Esophagus muscularis mucosa (tissue), 4 donors: Measurements from ENCODE around the gene FOXN3. TPM values are rescaled to one million over a fixed set of nuclear protein-coding genes. Genes with fewer than 3 reads are reported as not detected.

Experiments used
- DNase-seq: peaks from one replicate; pipeline ENCODE4 v3.0.0-alpha.2; 2017; ENCODE audit errors: extremely low spot score
- H3K27ac ChIP-seq, 4 donors: fragments of 200-600 bp; sonication (generic); replicated peaks in 1 of 4; 1 replicate in 3 of 4; 2 replicates in 1 of 4; pipeline ENCODE4 v1.5.1; 2016 to 2019; ENCODE audit warnings: mild to moderate bottlenecking in 1 of 4
- H3K27me3 ChIP-seq, 4 donors: fragments of 200-600 bp; sonication (generic); one replicate each; pipeline versions ENCODE4 v1.5.1 to v1.6.0; 2016 to 2019
- H3K36me3 ChIP-seq, 4 donors: fragments of 200-600 bp; sonication (generic); one replicate each; pipeline ENCODE4 v1.5.1; 2016 to 2019
- H3K4me1 ChIP-seq, 4 donors: fragments of 200-600 bp; sonication (generic); one replicate each; pipeline ENCODE4 v1.5.1; 2016 to 2019
- H3K4me3 ChIP-seq, 4 donors: fragments of 200-600 bp; sonication (generic); 1 replicate in 2 of 4; 2 replicates in 2 of 4; pipeline ENCODE4 v1.5.1; 2016 to 2019; ENCODE audit warnings: mild to moderate bottlenecking in 4 of 4, moderate library complexity in 1 of 4
- H3K9me3 ChIP-seq, 4 donors: fragments of 200-600 bp; sonication (generic); 1 replicate in 3 of 4; 2 replicates in 1 of 4; pipeline ENCODE4 v1.5.1; 2016 to 2019
- EP300 ChIP-seq: sonication (generic); formaldehyde crosslinking; IDR thresholded peaks from one replicate; pipeline ENCODE4 v1.6.1; 2017; ENCODE audit warnings: antibody characterized with exemption
- POLR2A ChIP-seq: fragments of 450-650 bp; IDR thresholded peaks from one replicate; pipeline ENCODE4 v1.6.1; 2017; ENCODE audit warnings: antibody characterized with exemption, moderate library complexity, mild to moderate bottlenecking, low read depth
- POLR2AphosphoS5 ChIP-seq, 2 donors: sonication (generic); formaldehyde crosslinking; IDR thresholded peaks; one replicate each; pipeline ENCODE4 v1.6.1; 2017; ENCODE audit warnings: antibody characterized with exemption in 2 of 2
- WGBS: methylation state at CpG from one replicate; pipeline ENCODE4 v1.1.5; 2018; 5-methylcytosine and 5-hydroxymethylcytosine counted together
- intact Hi-C: fragments of 100-400 bp; cut with DNase I; formaldehyde crosslinking; loops from one replicate; pipeline ENCODE4 v1.15.1; 2023
- total RNA-seq, 4 donors: library from RNA; depleted of rRNA; stranded (reverse); fragments of >200 nt; gene quantifications; one replicate each; pipeline versions ENCODE4 v1.1.0 to v1.2.1, GENCODE V29; 2016
- TF ChIP-seq, protein P1 (sequence below), 3 experiments: fragments of 200-600 bp in 2 of 3; fragments of 450-650 bp in 1 of 3; sonication (generic) in 2 of 3; IDR thresholded peaks; one replicate each; pipeline ENCODE4 v1.5.1; 2017 to 2019; ENCODE audit warnings: antibody characterized with exemption in 3 of 3, mild to moderate bottlenecking in 2 of 3, moderate library complexity in 1 of 3

FOXN3 gene
- total RNA-seq, 4 donors from 2014 or later, result 114 to 180 (median 145) TPM

DNA sequence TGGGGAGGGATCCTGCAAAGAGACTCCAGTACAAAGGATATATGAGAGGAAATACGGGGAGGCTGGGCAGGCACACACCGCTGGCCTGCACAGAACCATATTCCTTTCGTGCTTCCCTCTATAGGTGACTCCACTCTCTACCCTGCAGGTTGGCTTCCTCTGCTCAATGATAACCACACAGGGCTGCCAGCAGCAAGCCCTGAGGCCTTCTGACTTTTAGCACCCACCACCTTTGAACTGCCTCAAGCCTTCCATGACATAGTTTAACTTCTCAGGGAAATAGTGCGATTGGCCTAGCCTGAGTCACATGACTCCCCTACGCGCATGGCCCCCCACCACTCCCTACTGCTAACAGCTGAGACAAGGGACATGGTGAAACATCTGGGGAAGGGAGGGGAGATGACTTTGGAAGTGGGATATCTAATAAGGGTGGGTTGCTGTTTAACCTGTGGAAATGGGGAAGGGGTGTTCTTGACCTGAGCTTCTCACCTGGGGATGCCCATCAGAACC is 3.0 kb upstream of the FOXN3 start:
- intact Hi-C loops, result loop anchor here (5.0 kb wide), 3 partner anchors 197 to 497 kb away; no protein-coding TSS in a partner anchor
- Histone ChIP-seq H3K27ac (peak overlapping the region in 1 of 4 donors; percentile 95), H3K9me3 (no peaks in the 10 kb centered on the region), H3K4me3 (no peak overlapping the region), H3K27me3 (no peaks in the 10 kb centered on the region), H3K36me3 (peaks cover 0 to 10% (median 2%) of the 10 kb centered on the region in 4 donors), H3K4me1 (peaks cover 27 to 32% (median 31%) of the 10 kb centered on the region in 4 donors)
- DNase-seq, result no peak
- TF ChIP-seq, protein P1, sequence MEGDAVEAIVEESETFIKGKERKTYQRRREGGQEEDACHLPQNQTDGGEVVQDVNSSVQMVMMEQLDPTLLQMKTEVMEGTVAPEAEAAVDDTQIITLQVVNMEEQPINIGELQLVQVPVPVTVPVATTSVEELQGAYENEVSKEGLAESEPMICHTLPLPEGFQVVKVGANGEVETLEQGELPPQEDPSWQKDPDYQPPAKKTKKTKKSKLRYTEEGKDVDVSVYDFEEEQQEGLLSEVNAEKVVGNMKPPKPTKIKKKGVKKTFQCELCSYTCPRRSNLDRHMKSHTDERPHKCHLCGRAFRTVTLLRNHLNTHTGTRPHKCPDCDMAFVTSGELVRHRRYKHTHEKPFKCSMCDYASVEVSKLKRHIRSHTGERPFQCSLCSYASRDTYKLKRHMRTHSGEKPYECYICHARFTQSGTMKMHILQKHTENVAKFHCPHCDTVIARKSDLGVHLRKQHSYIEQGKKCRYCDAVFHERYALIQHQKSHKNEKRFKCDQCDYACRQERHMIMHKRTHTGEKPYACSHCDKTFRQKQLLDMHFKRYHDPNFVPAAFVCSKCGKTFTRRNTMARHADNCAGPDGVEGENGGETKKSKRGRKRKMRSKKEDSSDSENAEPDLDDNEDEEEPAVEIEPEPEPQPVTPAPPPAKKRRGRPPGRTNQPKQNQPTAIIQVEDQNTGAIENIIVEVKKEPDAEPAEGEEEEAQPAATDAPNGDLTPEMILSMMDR (IDR thresholded peaks at IDR 0.05), result no peak
- TF ChIP-seq EP300 (no peak), POLR2A (no peak), POLR2AphosphoS5 (IDR thresholded peaks at IDR 0.05) (no peak)
- WGBS, result 94% methylated on average over 6 of the region's 6 CpGs

DNA sequence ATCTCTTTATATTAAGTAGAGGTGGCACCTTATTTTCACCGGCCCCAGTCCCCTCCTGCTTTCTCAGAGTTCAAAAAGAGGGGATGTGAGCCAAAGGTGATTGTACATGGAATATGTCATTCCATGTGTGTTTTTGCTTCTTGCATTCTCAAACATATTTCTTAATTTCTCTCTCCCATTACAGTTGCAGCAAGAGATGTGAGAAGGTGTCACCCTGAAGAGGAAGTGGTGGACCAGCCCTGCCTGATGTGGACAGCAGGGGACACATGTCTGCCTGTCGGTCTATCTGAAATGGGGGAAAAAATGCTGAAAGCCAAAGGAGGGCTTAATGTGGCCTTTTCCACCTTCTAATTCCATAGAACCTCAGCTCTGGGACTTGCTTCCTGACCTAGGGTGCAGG is 1.9 kb upstream of the FOXN3 start:
- Histone ChIP-seq H3K27me3 (no peaks in the 10 kb centered on the region), H3K9me3 (no peaks in the 10 kb centered on the region), H3K27ac (peak overlapping the region; percentile 89 to 99 (median 97)), H3K36me3 (peaks cover 0 to 10% (median 2%) of the 10 kb centered on the region in 4 donors), H3K4me3 (peak overlapping the region in 1 of 4 donors; percentile 89), H3K4me1 (peaks cover 36 to 43% (median 39%) of the 10 kb centered on the region in 4 donors)
- intact Hi-C loops, result loop anchor here (5.0 kb wide), 2 partner anchors 198 to 498 kb away; no protein-coding TSS in a partner anchor
- 66% methylated on average over 2 of the region's 2 CpGs for WGBS
- TF ChIP-seq POLR2AphosphoS5 (IDR thresholded peaks at IDR 0.05) (no peak), EP300 (no peak), POLR2A (no peak)
- TF ChIP-seq, protein P1 (IDR thresholded peaks at IDR 0.05), result no peak
- DNase-seq, result no peak

DNA sequence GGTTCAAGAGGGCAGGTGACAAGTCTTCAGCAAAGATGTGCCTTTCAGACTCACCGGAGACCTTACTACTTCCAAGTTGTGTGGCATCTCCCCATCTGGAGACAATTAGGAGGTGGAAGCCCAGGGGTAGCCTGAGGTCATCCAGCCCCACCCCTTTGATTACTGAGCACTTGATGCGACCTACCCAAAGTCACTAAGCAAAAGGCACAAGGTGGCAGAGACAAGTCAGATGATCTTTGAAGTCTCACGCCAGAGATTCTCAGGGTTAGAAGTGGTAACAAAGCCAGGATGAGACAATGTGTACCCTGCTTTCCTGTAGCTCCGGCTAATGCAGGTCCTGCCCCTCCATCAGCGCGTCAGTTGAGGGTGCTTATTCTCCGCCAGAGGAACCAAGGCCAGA is 1.4 kb upstream of the FOXN3 start:
- H3K27ac ChIP-seq, result peak overlapping the region; percentile 89 to 99 (median 97)
- no peaks in the 10 kb centered on the region for H3K27me3 ChIP-seq
- TF ChIP-seq, protein P1 (IDR thresholded peaks at IDR 0.05), result no peak
- peak in 1 of 2 donors; percentile 41 for TF ChIP-seq POLR2AphosphoS5 (IDR thresholded peaks at IDR 0.05)
- no peak for TF ChIP-seq EP300
- peaks cover 36 to 45% (median 41%) of the 10 kb centered on the region in 4 donors for H3K4me1 ChIP-seq
- DNase-seq, result no peak
- intact Hi-C loops, result loop anchor here (5.0 kb wide), 2 partner anchors 199 to 499 kb away; no protein-coding TSS in a partner anchor
- 74% methylated on average over 7 of the region's 7 CpGs for WGBS
- no peaks in the 10 kb centered on the region for H3K9me3 ChIP-seq
- H3K36me3 ChIP-seq, result peaks cover 0 to 10% (median 2%) of the 10 kb centered on the region in 4 donors
- H3K4me3 ChIP-seq, result peak overlapping the region; percentile 78 to 94 (median 88)

DNA sequence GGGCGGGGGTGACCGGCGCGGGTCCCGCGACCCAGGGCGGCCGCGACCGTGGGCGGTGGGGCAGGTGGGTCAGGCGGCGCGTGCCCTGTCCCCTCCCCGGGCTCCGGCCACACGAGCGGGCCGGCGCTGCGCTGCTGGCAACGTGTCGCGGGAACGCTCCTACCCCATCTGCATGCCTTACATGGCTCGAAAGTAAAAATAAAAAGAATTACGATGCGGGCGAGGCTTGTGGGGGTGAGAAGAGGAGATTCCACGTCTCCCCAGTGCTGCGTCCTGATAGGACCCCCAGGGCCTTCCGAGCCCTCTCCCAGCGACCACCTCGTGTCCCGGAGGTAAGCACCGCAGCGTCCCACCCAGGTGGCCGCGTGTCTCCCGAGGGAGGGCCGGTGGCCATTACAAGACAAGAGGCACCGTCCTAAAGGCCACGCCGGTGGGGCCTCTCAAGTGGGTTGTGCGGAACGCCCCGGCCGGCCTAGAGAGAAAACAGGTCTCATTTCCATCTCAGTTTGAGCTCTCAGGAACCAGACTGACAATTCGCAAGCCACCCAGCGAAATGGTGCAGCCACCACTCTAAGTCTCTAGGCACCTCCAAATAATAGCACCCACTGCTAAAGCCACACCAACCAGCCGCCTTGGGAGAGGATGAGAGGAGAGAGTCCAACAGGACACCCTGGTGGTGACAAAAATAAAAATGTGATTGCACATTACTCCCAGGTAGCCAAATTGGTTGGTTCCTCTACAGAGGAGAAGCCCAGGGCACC is 612 bp upstream of the FOXN3 start:
- Histone ChIP-seq H3K9me3 (no peaks in the 10 kb centered on the region), H3K4me1 (peaks cover 30 to 47% (median 41%) of the 10 kb centered on the region in 4 donors), H3K27ac (peak overlapping the region; percentile 89 to 99 (median 97)), H3K4me3 (peak overlapping the region; percentile 78 to 94 (median 88)), H3K27me3 (no peaks in the 10 kb centered on the region), H3K36me3 (peaks cover 0 to 10% (median 2%) of the 10 kb centered on the region in 4 donors)
- under 1% methylated on average over 23 of the region's 51 CpGs for WGBS
- intact Hi-C loops, result loop anchor here (5.0 kb wide), 2 partner anchors 200 to 500 kb away; no protein-coding TSS in a partner anchor
- peak; percentile 94 for DNase-seq
- TF ChIP-seq EP300 (no peak), POLR2AphosphoS5 (IDR thresholded peaks at IDR 0.05) (peak; percentile 17 to 54), POLR2A (no peak)
- TF ChIP-seq, protein P1 (IDR thresholded peaks at IDR 0.05), result peak; percentile 50 to 60 (median 59)
